ENCODE measurements around the gene BLOC1S4. TPM values are rescaled to one million over a fixed set of nuclear protein-coding genes. Genes with fewer than 3 reads are reported as not detected.

The BLOC1S4 gene
- total RNA-seq, 1 donor from 2014 or later, result 23.8 TPM

- Mint-ChIP-seq H3K4me3 (no peak overlapping the region), H3K27ac (ENCODE audit: unreplicated experiment) (no peak overlapping the region), H3K27me3 (ENCODE audit: low read depth) (no peaks in the 10 kb centered on the region), H3K9me3 (no peaks in the 10 kb centered on the region), H3K36me3 (ENCODE audit: low read depth) (peaks cover 11% of the 10 kb centered on the region), H3K4me1 (no peaks in the 10 kb centered on the region)
- DNase-seq (ENCODE audit: low read depth, low spot score), result no peak
- TF ChIP-seq, protein P1, sequence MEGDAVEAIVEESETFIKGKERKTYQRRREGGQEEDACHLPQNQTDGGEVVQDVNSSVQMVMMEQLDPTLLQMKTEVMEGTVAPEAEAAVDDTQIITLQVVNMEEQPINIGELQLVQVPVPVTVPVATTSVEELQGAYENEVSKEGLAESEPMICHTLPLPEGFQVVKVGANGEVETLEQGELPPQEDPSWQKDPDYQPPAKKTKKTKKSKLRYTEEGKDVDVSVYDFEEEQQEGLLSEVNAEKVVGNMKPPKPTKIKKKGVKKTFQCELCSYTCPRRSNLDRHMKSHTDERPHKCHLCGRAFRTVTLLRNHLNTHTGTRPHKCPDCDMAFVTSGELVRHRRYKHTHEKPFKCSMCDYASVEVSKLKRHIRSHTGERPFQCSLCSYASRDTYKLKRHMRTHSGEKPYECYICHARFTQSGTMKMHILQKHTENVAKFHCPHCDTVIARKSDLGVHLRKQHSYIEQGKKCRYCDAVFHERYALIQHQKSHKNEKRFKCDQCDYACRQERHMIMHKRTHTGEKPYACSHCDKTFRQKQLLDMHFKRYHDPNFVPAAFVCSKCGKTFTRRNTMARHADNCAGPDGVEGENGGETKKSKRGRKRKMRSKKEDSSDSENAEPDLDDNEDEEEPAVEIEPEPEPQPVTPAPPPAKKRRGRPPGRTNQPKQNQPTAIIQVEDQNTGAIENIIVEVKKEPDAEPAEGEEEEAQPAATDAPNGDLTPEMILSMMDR (conservative IDR thresholded peaks at IDR 0.05), result no peak
Measured at GRCh38 chr4:6682862-6683590, 32.9 kb upstream of the BLOC1S4 start.

GRCh38 chr4:6684656-6685055, 31.3 kb upstream of the BLOC1S4 start:
- Mint-ChIP-seq H3K27ac (ENCODE audit: unreplicated experiment) (no peak overlapping the region), H3K4me3 (no peak overlapping the region)

DNA sequence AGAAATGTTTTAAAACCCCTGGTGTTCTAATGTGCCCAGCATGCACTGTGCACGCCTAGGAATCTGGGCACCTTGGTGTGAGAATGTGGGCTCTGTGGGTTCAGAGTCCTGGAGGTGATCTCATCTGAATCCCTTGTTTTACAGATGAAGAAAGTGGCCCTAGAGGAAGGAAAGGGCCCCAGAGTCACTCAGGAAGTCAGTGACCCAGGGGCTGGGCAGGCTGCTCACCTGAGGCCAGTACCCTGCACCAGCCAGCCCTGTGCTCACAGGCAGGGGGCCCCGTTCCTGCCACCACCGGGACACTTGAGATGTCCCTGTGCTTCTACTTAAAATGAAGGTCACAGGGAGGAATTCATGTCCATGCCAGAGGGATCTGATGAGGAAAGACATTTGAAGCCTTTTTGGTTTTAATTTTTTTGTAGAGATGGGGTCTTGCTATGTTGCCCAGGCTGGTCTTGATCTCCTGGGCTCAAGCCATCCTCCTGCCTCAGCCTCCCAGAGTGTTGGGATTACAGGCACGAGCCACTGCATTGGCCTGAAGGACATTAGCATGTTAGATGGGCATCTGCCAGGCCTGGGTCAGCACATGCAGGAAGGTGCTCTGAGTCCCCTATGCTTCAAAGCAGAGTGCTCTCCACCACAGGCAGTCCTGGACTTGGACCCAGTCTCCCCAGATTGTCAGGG, 29.7 kb upstream of the BLOC1S4 start:
- DNase-seq (ENCODE audit: low read depth, low spot score), result no peak
- Mint-ChIP-seq H3K9me3 (no peaks in the 10 kb centered on the region), H3K4me1 (peaks cover 19% of the 10 kb centered on the region), H3K27me3 (ENCODE audit: low read depth) (no peaks in the 10 kb centered on the region), H3K36me3 (ENCODE audit: low read depth) (no peaks in the 10 kb centered on the region), H3K27ac (ENCODE audit: unreplicated experiment) (no peak overlapping the region), H3K4me3 (no peak overlapping the region)
- TF ChIP-seq, protein P1 (conservative IDR thresholded peaks at IDR 0.05), result no peak

More at GRCh38 chr4:6684656-6685055, 31.3 kb upstream of the BLOC1S4 start:
- TF ChIP-seq, protein P1 (conservative IDR thresholded peaks at IDR 0.05), result no peak
- no peak for DNase-seq (ENCODE audit: low read depth, low spot score)
- Mint-ChIP-seq H3K9me3 (no peaks in the 10 kb centered on the region), H3K36me3 (ENCODE audit: low read depth) (peaks cover 5% of the 10 kb centered on the region), H3K4me1 (peaks cover 15% of the 10 kb centered on the region), H3K27me3 (ENCODE audit: low read depth) (no peaks in the 10 kb centered on the region)

GRCh38 chr4:6687947-6688878, 27.8 kb upstream of the BLOC1S4 start:
- Mint-ChIP-seq H3K9me3 (no peaks in the 10 kb centered on the region), H3K27ac (ENCODE audit: unreplicated experiment) (peak overlapping the region; percentile 91), H3K4me3 (no peak overlapping the region), H3K4me1 (peaks cover 25% of the 10 kb centered on the region), H3K27me3 (ENCODE audit: low read depth) (no peaks in the 10 kb centered on the region), H3K36me3 (ENCODE audit: low read depth) (no peaks in the 10 kb centered on the region)
- TF ChIP-seq, protein P1 (conservative IDR thresholded peaks at IDR 0.05), result no peak
- DNase-seq (ENCODE audit: low read depth, low spot score), result no peak

DNA sequence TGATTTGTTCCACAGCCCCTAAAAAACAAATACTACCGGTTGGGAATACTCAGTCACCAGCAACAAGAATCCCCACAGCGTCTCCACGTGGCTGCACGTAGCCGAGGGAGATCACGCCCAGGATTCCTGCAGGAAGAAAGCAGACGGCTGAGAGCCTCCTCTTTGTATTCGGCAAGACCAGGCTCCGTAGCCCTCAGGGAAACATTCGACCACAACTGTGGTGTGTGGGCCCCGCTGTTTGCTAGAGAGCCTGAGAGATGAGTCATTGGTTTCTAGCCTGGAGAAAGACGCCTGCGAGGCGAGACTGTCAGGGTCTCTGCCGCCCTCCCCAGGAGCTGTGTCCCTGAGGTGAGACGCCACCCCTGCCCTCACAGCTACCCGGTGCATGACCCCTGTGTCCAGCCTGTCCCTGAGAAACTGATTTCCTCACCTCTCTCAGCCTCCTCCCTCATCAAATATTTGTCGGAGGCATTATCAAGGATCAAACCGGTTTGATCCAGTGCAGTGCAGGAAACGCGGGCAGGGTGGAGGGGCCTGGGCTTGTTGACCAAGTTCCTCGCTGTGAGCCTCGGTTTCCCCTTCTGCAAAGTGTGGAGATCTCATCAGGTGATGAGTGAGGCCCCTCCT, 27.0 kb upstream of the BLOC1S4 start:
- H3K36me3 Mint-ChIP-seq (ENCODE audit: low read depth), result no peaks in the 10 kb centered on the region
- H3K4me3 Mint-ChIP-seq, result peak overlapping the region; percentile 42
- TF ChIP-seq, protein P1 (conservative IDR thresholded peaks at IDR 0.05), result no peak
- H3K27ac Mint-ChIP-seq (ENCODE audit: unreplicated experiment), result peak overlapping the region; percentile 91
- peaks cover 27% of the 10 kb centered on the region for H3K4me1 Mint-ChIP-seq
- no peaks in the 10 kb centered on the region for H3K27me3 Mint-ChIP-seq (ENCODE audit: low read depth)
- H3K9me3 Mint-ChIP-seq, result no peaks in the 10 kb centered on the region
- DNase-seq (ENCODE audit: low read depth, low spot score), result peak; percentile 39
